Calu3 (cell line): Measurements from ENCODE around the gene KIF4A. TPM values are rescaled to one million over a fixed set of nuclear protein-coding genes. Genes with fewer than 3 reads are reported as not detected.

Experiments used
- BruUV-seq: library from RNA; stranded (reverse); fragments of 400-500 nt; replicated peaks from 2 replicates; lab custom pipeline; 2021; lab: Mats Ljungman, UMichigan
- CTCF ChIA-PET: fragments of 300-600 bp; sonication (Branson Sonifier 250); formaldehyde crosslinking; loops from one replicate; lab custom pipeline; 2022; ENCODE audit warnings: antibody characterized with exemption; lab: Charles Lee
- DNase-seq: peaks from one replicate; pipeline ENCODE4 v3.0.0; 2022
- H3K27ac Mint-ChIP-seq: one replicate; pipeline ENCODE4 v1.8.0; 2022; ENCODE audit warnings: mixed read lengths; ENCODE audit not compliant: unreplicated experiment
- H3K27me3 Mint-ChIP-seq: one replicate; pipeline ENCODE4 v1.8.0; 2022; ENCODE audit warnings: mixed read lengths; ENCODE audit not compliant: unreplicated experiment
- H3K36me3 Mint-ChIP-seq: one replicate; pipeline ENCODE4 v1.8.0; 2022; ENCODE audit warnings: mild to moderate bottlenecking, moderate library complexity, mixed read lengths; ENCODE audit not compliant: insufficient read depth, unreplicated experiment
- H3K4me1 Mint-ChIP-seq: one replicate; pipeline ENCODE4 v1.8.0; 2022; ENCODE audit warnings: mild to moderate bottlenecking, low read depth, mixed read lengths; ENCODE audit not compliant: unreplicated experiment
- H3K4me3 Mint-ChIP-seq: one replicate; pipeline ENCODE4 v1.8.0; 2022; ENCODE audit warnings: mild to moderate bottlenecking, low read depth, moderate library complexity, mixed read lengths; ENCODE audit not compliant: unreplicated experiment
- H3K9me3 Mint-ChIP-seq: one replicate; pipeline ENCODE4 v1.8.0; 2022; ENCODE audit warnings: low read depth, mixed read lengths; ENCODE audit not compliant: unreplicated experiment
- CTCF ChIP-seq: fragments of 200-600 bp; IDR thresholded peaks from one replicate; pipeline ENCODE4 v1.8.0; 2022; ENCODE audit warnings: antibody characterized with exemption; ENCODE audit not compliant: unreplicated experiment
- intact Hi-C: fragments of 100-400 bp; cut with micrococcal nuclease; formaldehyde crosslinking; loops from one replicate; pipeline ENCODE4 v1.10.0; 2022; ENCODE audit not compliant: unreplicated experiment
- total RNA-seq: library from RNA; stranded (reverse); gene quantifications from 2 replicates; pipeline ENCODE4 v1.2.3, GENCODE V29; 2022

The KIF4A gene
- total RNA-seq, 1 experiment from 2014 or later = 30.9 TPM

- intact Hi-C loops = no loop called here
- Mint-ChIP-seq H3K36me3 (no peaks in the 10 kb centered on the region), H3K4me1 (no peaks in the 10 kb centered on the region), H3K27ac (no peak overlapping the region), H3K4me3 (no peak overlapping the region), H3K9me3 (no peaks in the 10 kb centered on the region), H3K27me3 (no peaks in the 10 kb centered on the region)
- DNase-seq = no peak
- BruUV-seq = no TSS peak
- no peak for TF ChIP-seq CTCF
- CTCF ChIA-PET = no interaction called here
Measured at GRCh38 chrX:70279081-70279480, 10.8 kb upstream of the KIF4A start.

GRCh38 chrX:70280573-70280972 is 9.3 kb upstream of the KIF4A start:
- CTCF ChIA-PET = interaction anchor here (0.6 kb wide), 1 partner anchor 14 kb away, joined by 3 read pairs; no protein-coding TSS in a partner anchor
- H3K9me3 Mint-ChIP-seq = no peaks in the 10 kb centered on the region

GRCh38 chrX:70281951-70282350 is 8.0 kb upstream of the KIF4A start, which contains the start of gene RAB41:
RAB41 (plus strand) TSS chrX:70282172; CDS start chrX:70282218, 46 bp downstream.
- BruUV-seq = no TSS peak
- DNase-seq = no peak
- Mint-ChIP-seq H3K9me3 (no peaks in the 10 kb centered on the region), H3K4me3 (no peak within 1 kb of the TSS), H3K36me3 (no peaks in the 10 kb centered on the region), H3K4me1 (no peaks in the 10 kb centered on the region), H3K27me3 (no peaks in the 10 kb centered on the region), H3K27ac (no peak within 1 kb of the TSS)
- TF ChIP-seq CTCF = no peak
- CTCF ChIA-PET = no interaction called here
- intact Hi-C loops = no loop called here

More at GRCh38 chrX:70280573-70280972, 9.3 kb upstream of the KIF4A start:
- no peak overlapping the region for H3K4me3 Mint-ChIP-seq
- H3K36me3 Mint-ChIP-seq = no peaks in the 10 kb centered on the region
- intact Hi-C loops = no loop called here
- no peak overlapping the region for H3K27ac Mint-ChIP-seq
- DNase-seq = no peak
- no peak for TF ChIP-seq CTCF
- H3K27me3 Mint-ChIP-seq = no peaks in the 10 kb centered on the region
- BruUV-seq = no TSS peak
- H3K4me1 Mint-ChIP-seq = no peaks in the 10 kb centered on the region

GRCh38 chrX:70289168-70289792 is 624 bp upstream of the KIF4A start:
- CTCF ChIA-PET = interaction anchor here (0.6 kb wide), 1 partner anchor 12 kb away, joined by 3 read pairs; no protein-coding TSS in a partner anchor
- no peak for TF ChIP-seq CTCF
- peak overlapping the region; percentile 82 for H3K4me3 Mint-ChIP-seq
- DNase-seq = no peak
- BruUV-seq = TSS peak; percentile 78
- intact Hi-C loops = no loop called here
- peaks cover 22% of the 10 kb centered on the region for H3K36me3 Mint-ChIP-seq
- no peaks in the 10 kb centered on the region for H3K27me3 Mint-ChIP-seq
- H3K9me3 Mint-ChIP-seq = no peaks in the 10 kb centered on the region
- H3K27ac Mint-ChIP-seq = peak overlapping the region; percentile 34
- no peaks in the 10 kb centered on the region for H3K4me1 Mint-ChIP-seq
